Caco-2 (cell line): ENCODE data around the gene SETD1A. TPM values are rescaled to one million over a fixed set of nuclear protein-coding genes. Genes with fewer than 3 reads are reported as not detected.

Experiments
- BruUV-seq: library from RNA; stranded (reverse); fragments of 400-500 nt; replicated peaks from 2 replicates; lab custom pipeline; 2021; lab: Mats Ljungman, UMichigan
- CTCF ChIA-PET: fragments of 300-600 bp; sonication (Branson Sonifier 250); formaldehyde crosslinking; loops from one replicate; lab custom pipeline; 2022; ENCODE audit warnings: antibody characterized with exemption; lab: Charles Lee
- POLR2A ChIA-PET: fragments of 300-600 bp; sonication (Branson Sonifier 250); formaldehyde crosslinking; loops from one replicate; lab custom pipeline; 2022; ENCODE audit warnings: antibody characterized with exemption; lab: Charles Lee
- DNase-seq, 2 experiments: peaks; one replicate each; pipeline versions ENCODE4 v3.0.0 to v3.0.0-alpha.2; 2020 to 2022
- H3K27me3 ChIP-seq: replicated peaks from 2 replicates; pipeline ENCODE4 v1.6.0; 2011; ENCODE audit warnings: low read length; ENCODE audit not compliant: control insufficient read depth, insufficient read depth
- H3K36me3 ChIP-seq: 2 replicates; pipeline ENCODE4 v1.5.1; 2011; ENCODE audit warnings: low read length; ENCODE audit not compliant: control insufficient read depth, insufficient read depth
- H3K4me1 ChIP-seq: fragments of 250-450 bp; sonication (Bioruptor Pico); 2 replicates; pipeline ENCODE4 v1.5.1; 2020; ENCODE audit warnings: mild to moderate bottlenecking
- H3K4me3 ChIP-seq: 2 replicates; pipeline ENCODE4 v1.5.1; 2011; ENCODE audit warnings: low read depth, mild to moderate bottlenecking, control low read depth, low read length
- H3K9me3 ChIP-seq: fragments of 250-450 bp; sonication (Bioruptor Pico); 2 replicates; pipeline ENCODE4 v1.5.1; 2020; ENCODE audit warnings: mild to moderate bottlenecking, moderate library complexity
- H3K27ac Mint-ChIP-seq: one replicate; pipeline ENCODE4 v1.8.0; 2022; ENCODE audit warnings: mixed read lengths; ENCODE audit not compliant: unreplicated experiment
- H3K27me3 Mint-ChIP-seq: one replicate; pipeline ENCODE4 v1.8.0; 2022; ENCODE audit warnings: mixed read lengths; ENCODE audit not compliant: insufficient read depth, unreplicated experiment
- H3K36me3 Mint-ChIP-seq: one replicate; pipeline ENCODE4 v1.8.0; 2022; ENCODE audit warnings: mild to moderate bottlenecking, mixed read lengths; ENCODE audit not compliant: insufficient read depth, unreplicated experiment
- H3K4me1 Mint-ChIP-seq: one replicate; pipeline ENCODE4 v1.8.0; 2022; ENCODE audit warnings: low read depth, mixed read lengths; ENCODE audit not compliant: unreplicated experiment
- H3K4me3 Mint-ChIP-seq: one replicate; pipeline ENCODE4 v1.8.0; 2022; ENCODE audit warnings: mild to moderate bottlenecking, moderate library complexity, mixed read lengths; ENCODE audit not compliant: unreplicated experiment
- H3K9me3 Mint-ChIP-seq: one replicate; pipeline ENCODE4 v1.8.0; 2022; ENCODE audit warnings: mixed read lengths; ENCODE audit not compliant: unreplicated experiment
- CTCF ChIP-seq, 2 experiments: fragments of 200-600 bp in 1 of 2; IDR thresholded peaks; 1 replicate in 1 of 2; 2 replicates in 1 of 2; pipeline versions ENCODE4 v1.5.1 to v1.8.0; 2011 to 2022; ENCODE audit warnings: antibody characterized with exemption in 1 of 2, control low read depth in 1 of 2, inconsistent platforms in 1 of 2, low read depth in 1 of 2, low read length in 1 of 2, mild to moderate bottlenecking in 1 of 2, moderate library complexity in 1 of 2; ENCODE audit not compliant: insufficient read depth in 1 of 2, severe bottlenecking in 1 of 2, unreplicated experiment in 1 of 2
- intact Hi-C: fragments of 100-400 bp; cut with micrococcal nuclease; formaldehyde crosslinking; loops from one replicate; pipeline ENCODE4 v1.10.0; 2022; ENCODE audit not compliant: unreplicated experiment
- total RNA-seq: library from RNA; stranded (reverse); gene quantifications from 2 replicates; pipeline ENCODE4 v1.2.3, GENCODE V29; 2022

The SETD1A gene
- total RNA-seq, 1 experiment from 2014 or later, result 21.5 TPM

DNA sequence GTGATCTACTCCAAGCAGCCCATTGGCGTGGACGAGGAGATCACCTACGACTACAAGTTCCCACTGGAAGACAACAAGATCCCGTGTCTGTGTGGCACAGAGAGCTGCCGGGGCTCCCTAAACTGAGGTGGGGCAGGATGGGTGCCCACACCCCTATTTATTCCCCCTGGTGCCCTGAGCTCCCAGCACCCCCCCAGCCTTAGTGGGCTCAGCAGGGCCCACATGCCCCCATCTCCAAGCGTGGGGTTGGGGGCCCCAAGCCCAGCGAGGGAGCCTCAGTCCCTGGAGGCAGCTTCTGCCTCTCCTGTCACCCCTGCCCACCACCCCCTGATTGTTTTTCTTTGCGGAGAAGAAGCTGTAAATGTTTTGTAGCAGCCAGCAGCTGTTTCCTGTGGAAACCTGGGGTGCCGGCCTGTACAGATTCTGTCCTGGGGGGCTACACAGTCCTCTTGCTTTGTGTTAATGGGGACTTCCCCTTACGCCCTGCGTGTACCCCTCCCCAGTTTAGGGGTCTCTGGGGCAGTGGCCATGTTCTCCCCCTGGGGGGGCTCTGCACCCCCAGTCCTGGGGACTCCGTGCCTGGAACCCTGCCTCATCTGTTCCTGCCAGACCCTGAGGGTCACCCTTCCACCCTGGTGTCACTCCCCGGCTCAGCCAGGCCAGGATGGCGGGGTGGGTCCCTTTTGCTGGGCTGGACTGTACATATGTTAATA lies 26.5 kb downstream of the SETD1A start:
- CTCF ChIA-PET, result interaction anchor here (0.6 to 1.9 kb wide), 10 partner anchors 11 to 459 kb away, joined by 3 to 13 read pairs (median 4); partner anchors contain the start of genes KAT8, PRSS8, ZNF646 and ZNF668

GRCh38 chr16:30984669-30985400 lies 27.3 kb downstream of the SETD1A start, which contains the start of gene HSD3B7:
Gene HSD3B7 (plus strand): TSS chr16:30985207. CDS start chr16:30985659, 452 bp downstream.
- H3K9me3 ChIP-seq, result no peaks in the 10 kb centered on the region
- Mint-ChIP-seq H3K4me3 (peak within 1 kb of the TSS; percentile 59), H3K27me3 (no peaks in the 10 kb centered on the region), H3K4me1 (peaks cover 6% of the 10 kb centered on the region), H3K27ac (no peak within 1 kb of the TSS), H3K9me3 (no peaks in the 10 kb centered on the region), H3K36me3 (peaks cover 19% of the 10 kb centered on the region)
- H3K36me3 ChIP-seq, result no peaks in the 10 kb centered on the region
- ChIA-PET CTCF (interaction anchor here (0.6 to 1.9 kb wide), 9 partner anchors 12 to 458 kb away, joined by 3 to 13 read pairs (median 5); partner anchors contain the start of genes KAT8, PRSS8, ZNF646 and ZNF668), POLR2A (no interaction called here)
- H3K4me1 ChIP-seq, result peaks cover 7% of the 10 kb centered on the region
- TF ChIP-seq CTCF (IDR thresholded peaks at IDR 0.05; ENCODE audit: insufficient read depth in 1 of 2, low read depth in 1 of 2, low read length in 1 of 2, severe bottlenecking in 1 of 2, unreplicated experiment in 1 of 2), result peak; percentile 83 to 93
- intact Hi-C loops, result loop anchor here (2.0 to 5.0 kb wide), 3 partner anchors 32 to 157 kb away; no protein-coding TSS in a partner anchor
- 0 out of 2 replicates have a peak within 1 kb of the TSS, but pooled peaks have one; percentile 15 for H3K4me3 ChIP-seq
- peak; percentile 83 to 90 for DNase-seq
- no peaks in the 10 kb centered on the region for H3K27me3 ChIP-seq
- BruUV-seq, result no TSS peak

More for the DNA sequence above, 26.5 kb downstream of the SETD1A start:
- POLR2A ChIA-PET, result no interaction called here
- Mint-ChIP-seq H3K9me3 (no peaks in the 10 kb centered on the region), H3K27ac (no peak overlapping the region), H3K4me1 (peaks cover 6% of the 10 kb centered on the region), H3K36me3 (peaks cover 19% of the 10 kb centered on the region), H3K27me3 (no peaks in the 10 kb centered on the region), H3K4me3 (no peak overlapping the region)
- Histone ChIP-seq H3K36me3 (no peaks in the 10 kb centered on the region), H3K9me3 (no peaks in the 10 kb centered on the region), H3K4me1 (peaks cover 7% of the 10 kb centered on the region), H3K27me3 (no peaks in the 10 kb centered on the region), H3K4me3 (no peak overlapping the region)
- no TSS peak for BruUV-seq
- intact Hi-C loops, result loop anchor here (2.0 kb wide), 2 partner anchors 33 to 113 kb away; no protein-coding TSS in a partner anchor
- no peak for TF ChIP-seq CTCF (IDR thresholded peaks at IDR 0.05; ENCODE audit: insufficient read depth in 1 of 2, low read depth in 1 of 2, low read length in 1 of 2, severe bottlenecking in 1 of 2, unreplicated experiment in 1 of 2)
- no peak for DNase-seq
